Measurements from ENCODE around the gene SGIP1. TPM values are rescaled to one million over a fixed set of nuclear protein-coding genes. Genes with fewer than 3 reads are reported as not detected.
"Not testable (repeated sequence)": the region's sequence is repeated elsewhere in the genome, so short reads cannot be mapped to it uniquely, and the experiment has no call there.

Gene SGIP1
- polyA plus RNA-seq, 3 donors, result not detected

GRCh38 chr1:66779475-66780078, 245.6 kb downstream of the SGIP1 start:
- H3K27ac Mint-ChIP-seq, result no peak overlapping the region
- intact Hi-C loops (cut with micrococcal nuclease), result no loop called here
- no peaks in the 10 kb centered on the region for H3K27me3 ChIP-seq (ENCODE audit: control insufficient read depth in 2 of 2, insufficient read depth in 2 of 2, low read length in 2 of 2)
- H3K4me2 ChIP-seq (replicated peaks; ENCODE audit: extremely low read depth, low read length, poor library complexity, severe bottlenecking), result no peak overlapping the region
- H4K20me1 ChIP-seq (ENCODE audit: insufficient read depth, low read length), result no peaks in the 10 kb centered on the region
- no peaks in the 10 kb centered on the region for H3K4me1 Mint-ChIP-seq
- no peak overlapping the region for H3K9ac ChIP-seq (ENCODE audit: insufficient read depth, low read length, poor library complexity, severe bottlenecking)
- no peaks in the 10 kb centered on the region for H3K36me3 ChIP-seq (replicated peaks in 1 of 2; ENCODE audit: control insufficient read depth in 1 of 2, insufficient read depth in 2 of 2, low read length in 2 of 2)
- H3K27ac ChIP-seq (ENCODE audit: low read depth in 1 of 2, low read length in 2 of 2), result no peak overlapping the region
- no peak overlapping the region for H3K4me3 Mint-ChIP-seq
- H3K4me3 ChIP-seq (replicated peaks in 1 of 3; ENCODE audit: low read depth in 2 of 3, low read length in 3 of 3), result no peak overlapping the region
- peaks cover 17 to 28% (median 21%) of the 10 kb centered on the region in 7 donors for H3K9me3 Mint-ChIP-seq
- DNase-seq, result no peak
- 100% methylated on average over 1 of the region's 2 CpGs for WGBS (ENCODE audit: insufficient coverage)
- TF ChIP-seq CTCF (IDR thresholded peaks at IDR 0.05), result no peak
- H3K36me3 Mint-ChIP-seq, result peaks cover 0 to 16% of the 10 kb centered on the region in 2 donors
- peaks cover 4 to 9% of the 10 kb centered on the region in 2 donors for H3K9me3 ChIP-seq (replicated peaks in 1 of 2; ENCODE audit: control insufficient read depth in 1 of 2, insufficient read depth in 1 of 2, low read length in 2 of 2)
- no peaks in the 10 kb centered on the region for H3K79me2 ChIP-seq (ENCODE audit: insufficient read depth, low read length)
- H2AFZ ChIP-seq (ENCODE audit: insufficient read depth, low read depth, low read length, poor library complexity, severe bottlenecking), result no peak overlapping the region
- no peaks in the 10 kb centered on the region for H3K27me3 Mint-ChIP-seq (ENCODE audit: low read depth in 3 of 3)
- H3K4me1 ChIP-seq (ENCODE audit: control insufficient read depth in 1 of 2, insufficient read depth in 2 of 2, low read length in 2 of 2), result no peaks in the 10 kb centered on the region

- H3K9ac ChIP-seq (ENCODE audit: insufficient read depth, low read length, poor library complexity, severe bottlenecking); H3K27ac ChIP-seq (ENCODE audit: low read depth in 1 of 2, low read length in 2 of 2); H3K36me3 Mint-ChIP-seq; H3K9me3 ChIP-seq (replicated peaks in 1 of 2; ENCODE audit: control insufficient read depth in 1 of 2, insufficient read depth in 1 of 2, low read length in 2 of 2); intact Hi-C loops (cut with micrococcal nuclease); H3K27me3 Mint-ChIP-seq (ENCODE audit: low read depth in 3 of 3); H2AFZ ChIP-seq (ENCODE audit: insufficient read depth, low read depth, low read length, poor library complexity, severe bottlenecking); H4K20me1 ChIP-seq (ENCODE audit: insufficient read depth, low read length); H3K79me2 ChIP-seq (ENCODE audit: insufficient read depth, low read length); H3K36me3 ChIP-seq (replicated peaks in 1 of 2; ENCODE audit: control insufficient read depth in 1 of 2, insufficient read depth in 2 of 2, low read length in 2 of 2); DNase-seq; H3K4me3 Mint-ChIP-seq; H3K27me3 ChIP-seq (ENCODE audit: control insufficient read depth in 2 of 2, insufficient read depth in 2 of 2, low read length in 2 of 2); H3K4me1 ChIP-seq (ENCODE audit: control insufficient read depth in 1 of 2, insufficient read depth in 2 of 2, low read length in 2 of 2); H3K27ac Mint-ChIP-seq; H3K4me1 Mint-ChIP-seq; H3K4me2 ChIP-seq (replicated peaks; ENCODE audit: extremely low read depth, low read length, poor library complexity, severe bottlenecking); H3K4me3 ChIP-seq (replicated peaks in 1 of 3; ENCODE audit: low read depth in 2 of 3, low read length in 3 of 3): not testable (repeated sequence)
- H3K9me3 Mint-ChIP-seq, result peaks cover 0 to 17% (median 9%) of the 10 kb centered on the region in 7 donors
- WGBS (ENCODE audit: insufficient coverage), result no CpG with 5 or more reads among the region's 2 CpGs
These were observed 251.8 kb downstream of the SGIP1 start for GRCh38 chr1:66785800-66786199.

All from CD14-positive monocyte (primary cell).